NCI-H345 (cell line): Measurements from ENCODE around the gene TNFAIP8.

ENCODE experiments used
- DNase-seq: peaks from one replicate; lab custom pipeline; 2025; lab: John Stamatoyannopoulos, UW

The TNFAIP8 gene

DNA sequence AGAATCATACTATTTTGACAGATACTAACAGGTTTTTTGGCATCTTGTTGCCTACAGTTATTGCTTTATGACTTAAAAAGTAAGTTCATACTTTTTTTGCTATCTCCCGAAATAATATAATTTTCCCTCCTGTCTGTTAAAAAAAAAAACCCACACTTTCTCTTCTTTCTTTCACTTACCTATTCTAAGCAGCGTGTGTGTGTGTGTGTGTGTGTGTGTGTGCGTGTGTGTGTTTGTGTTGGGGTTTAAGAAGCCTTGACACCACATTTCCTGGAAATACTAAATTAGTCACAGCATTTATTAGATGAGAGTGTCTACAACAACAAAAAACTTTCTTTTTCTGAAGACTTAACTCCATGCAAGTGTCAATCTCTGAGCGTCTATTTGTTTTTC is 12.4 kb downstream of the TNFAIP8 start:
- no peak for DNase-seq

- no peak for DNase-seq
Measured at GRCh38 chr5:119370486-119370885, 14.7 kb downstream of the TNFAIP8 start.

DNA sequence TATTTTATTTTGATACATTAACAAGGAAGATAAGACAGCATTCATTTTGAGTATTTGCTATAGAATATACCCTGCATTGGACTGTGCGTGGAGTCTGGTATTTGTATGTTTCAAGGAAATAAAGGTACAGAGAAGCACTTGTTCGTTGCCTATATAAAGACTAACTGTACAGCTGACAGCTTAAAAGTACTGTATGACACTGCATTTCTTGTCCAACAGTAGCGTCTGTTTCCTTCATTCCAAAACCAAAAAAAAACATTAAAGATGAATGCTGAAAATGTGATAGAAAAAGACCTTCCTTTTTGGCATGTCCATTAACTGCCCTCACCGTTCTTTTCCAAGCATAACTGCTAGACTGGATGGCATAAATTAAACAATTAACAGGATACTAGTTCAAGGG is 15.3 kb downstream of the TNFAIP8 start:
- DNase-seq, result no peak

DNA sequence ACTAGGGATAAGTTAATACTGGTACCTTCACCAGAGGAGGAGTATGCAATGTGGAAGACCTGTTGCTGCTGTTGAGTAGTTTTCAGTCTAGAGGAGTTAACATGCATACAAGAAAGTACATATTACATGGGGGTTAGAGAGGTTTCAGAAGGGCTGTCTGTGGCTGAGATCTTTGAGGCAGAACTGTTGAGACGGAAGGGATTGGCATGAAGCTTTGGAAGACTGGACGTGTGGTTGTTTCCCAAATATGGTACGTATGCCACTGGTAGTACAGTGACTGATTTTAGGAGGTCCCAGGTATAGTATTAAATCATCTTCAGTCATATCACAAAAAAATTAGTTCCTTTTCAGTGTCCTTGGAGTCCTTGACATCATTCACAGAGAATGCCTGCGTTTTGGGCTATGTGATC is 17.6 kb downstream of the TNFAIP8 start:
- DNase-seq, result no peak

DNA sequence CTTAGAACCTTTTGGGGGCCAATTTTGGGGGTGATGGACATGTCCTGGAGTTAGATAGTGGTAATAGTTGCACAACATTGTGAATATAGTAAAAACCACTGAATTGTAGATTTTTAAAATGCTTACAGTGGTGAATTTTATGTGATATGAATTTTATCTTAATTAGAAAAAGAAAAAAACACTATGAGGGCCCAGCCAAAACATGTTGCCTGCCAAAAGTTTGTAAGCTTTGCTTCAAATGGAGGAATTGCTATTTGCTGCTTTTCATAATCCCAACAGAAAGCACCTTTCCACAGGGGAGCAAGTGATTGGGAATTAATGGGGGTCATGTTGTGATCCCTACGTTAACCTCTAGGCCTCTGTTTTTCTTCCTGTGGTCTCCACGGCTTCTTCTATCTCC is 19.1 kb downstream of the TNFAIP8 start:
- DNase-seq, result no peak

DNA sequence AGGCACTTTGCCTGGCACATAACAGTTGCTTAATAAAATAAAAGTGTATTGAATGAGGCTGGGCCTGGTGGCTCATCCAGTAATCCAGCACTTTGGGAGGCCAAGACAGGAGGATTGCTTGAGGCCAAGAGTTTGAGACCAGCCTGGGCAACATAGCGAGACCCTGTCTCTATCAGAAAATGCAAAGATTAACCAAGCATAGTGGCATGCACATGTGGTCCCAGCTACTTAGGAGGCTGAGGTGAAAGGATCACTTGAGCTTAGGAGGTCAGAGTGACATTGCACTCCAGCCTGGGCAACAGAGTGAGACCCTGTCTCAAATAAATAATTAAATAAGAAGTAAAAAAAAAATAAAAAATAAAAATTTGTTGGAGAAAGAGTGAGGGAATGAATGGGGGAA is 21.2 kb downstream of the TNFAIP8 start:
- DNase-seq, result no peak

- no peak for DNase-seq
Measured at GRCh38 chr5:119378075-119378700, 22.4 kb downstream of the TNFAIP8 start.

- no peak for DNase-seq
Measured at GRCh38 chr5:119379096-119379495, 23.3 kb downstream of the TNFAIP8 start.

GRCh38 chr5:119379942-119380547 is 24.2 kb downstream of the TNFAIP8 start:
- no peak for DNase-seq

GRCh38 chr5:119382169-119382568 is 26.4 kb downstream of the TNFAIP8 start:
- DNase-seq, result no peak

- DNase-seq, result no peak
Measured at GRCh38 chr5:119383008-119383407, 27.2 kb downstream of the TNFAIP8 start.

DNA sequence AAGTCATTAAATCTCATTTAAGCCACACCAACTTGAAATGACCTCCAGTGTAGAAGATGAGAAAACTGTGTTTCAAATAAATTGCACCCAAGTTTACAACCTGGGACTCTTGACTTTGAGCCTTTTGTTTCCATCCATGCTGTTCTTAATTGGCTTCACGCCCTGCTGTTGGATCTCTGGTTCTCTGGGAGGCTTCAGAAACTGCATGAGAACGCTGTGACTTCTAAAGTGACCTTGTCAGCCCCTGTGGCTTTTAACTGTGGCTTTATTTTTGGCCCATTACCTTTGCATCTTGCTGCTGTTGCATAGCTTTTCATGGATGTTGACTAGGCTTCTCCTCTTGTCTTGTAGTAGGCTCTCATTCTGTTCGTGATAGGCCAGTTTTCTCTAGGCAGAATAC is 29.3 kb downstream of the TNFAIP8 start:
- no peak for DNase-seq

- DNase-seq, result no peak
Measured at GRCh38 chr5:119385536-119386128, 29.8 kb downstream of the TNFAIP8 start.

DNA sequence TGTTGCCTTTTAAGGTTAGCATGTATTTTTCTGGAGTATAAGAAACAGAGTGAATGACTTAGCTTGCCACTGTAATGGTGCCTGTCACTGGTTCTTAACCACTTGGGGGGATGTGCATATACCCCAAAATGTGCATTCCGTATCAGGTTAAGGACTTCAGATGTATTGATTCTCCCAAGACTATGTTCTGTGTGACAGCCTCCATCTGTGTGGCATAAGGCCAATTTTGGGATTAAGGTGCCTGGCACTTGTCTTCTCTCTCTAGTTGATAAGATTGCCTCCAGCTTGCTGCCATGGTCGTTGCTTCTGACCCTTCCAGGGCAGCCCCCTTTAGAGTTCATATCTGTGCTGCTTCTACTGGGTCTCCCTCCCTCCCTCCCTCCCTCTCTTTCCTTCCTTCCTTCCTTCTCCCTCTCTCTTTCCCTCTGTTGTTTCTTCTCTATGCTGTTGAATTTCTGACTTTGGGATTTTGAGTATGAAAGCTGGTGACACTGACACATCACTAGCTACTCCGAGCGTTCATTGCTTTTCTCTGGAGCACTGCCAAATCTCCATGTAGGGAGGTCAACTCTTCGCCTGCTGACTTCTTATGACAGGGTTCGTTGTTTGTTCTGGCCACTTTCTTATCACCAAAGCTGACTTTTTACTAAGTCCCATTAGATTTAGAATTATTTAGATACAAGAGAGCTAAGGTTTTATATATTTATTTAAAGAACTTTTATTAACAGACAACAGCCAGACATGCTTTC is 31.0 kb downstream of the TNFAIP8 start:
- peak; percentile 4 for DNase-seq

GRCh38 chr5:119387945-119388618 is 32.3 kb downstream of the TNFAIP8 start:
- DNase-seq, result no peak

DNA sequence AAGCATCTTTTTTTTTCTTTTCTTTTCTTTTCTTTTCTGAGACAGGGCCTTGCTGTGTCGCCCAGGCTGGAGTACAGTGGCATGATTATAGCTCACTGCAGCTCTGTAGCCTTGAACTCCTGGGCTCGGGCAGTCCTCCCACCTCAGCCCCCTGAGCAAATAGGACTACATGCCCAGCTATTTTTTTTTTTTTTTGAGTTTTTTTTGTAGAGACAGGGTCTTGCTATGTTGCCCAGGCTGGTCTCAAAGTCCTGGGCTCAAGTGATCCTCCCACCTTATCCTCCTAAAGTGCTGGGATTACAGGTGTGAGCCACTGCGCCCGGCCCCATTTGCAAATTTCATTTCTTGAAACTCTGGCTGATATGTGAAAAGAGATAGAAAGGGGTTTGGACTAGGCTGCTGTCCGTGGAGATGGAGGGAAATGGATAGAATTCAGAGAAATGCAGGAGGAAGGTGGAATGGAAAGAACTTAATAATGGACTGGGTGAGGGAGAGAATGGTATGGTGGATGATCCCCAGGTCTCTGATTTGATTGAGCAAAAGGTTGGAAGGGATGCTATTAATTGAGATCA is 32.9 kb downstream of the TNFAIP8 start:
- peak; percentile 1 for DNase-seq

DNA sequence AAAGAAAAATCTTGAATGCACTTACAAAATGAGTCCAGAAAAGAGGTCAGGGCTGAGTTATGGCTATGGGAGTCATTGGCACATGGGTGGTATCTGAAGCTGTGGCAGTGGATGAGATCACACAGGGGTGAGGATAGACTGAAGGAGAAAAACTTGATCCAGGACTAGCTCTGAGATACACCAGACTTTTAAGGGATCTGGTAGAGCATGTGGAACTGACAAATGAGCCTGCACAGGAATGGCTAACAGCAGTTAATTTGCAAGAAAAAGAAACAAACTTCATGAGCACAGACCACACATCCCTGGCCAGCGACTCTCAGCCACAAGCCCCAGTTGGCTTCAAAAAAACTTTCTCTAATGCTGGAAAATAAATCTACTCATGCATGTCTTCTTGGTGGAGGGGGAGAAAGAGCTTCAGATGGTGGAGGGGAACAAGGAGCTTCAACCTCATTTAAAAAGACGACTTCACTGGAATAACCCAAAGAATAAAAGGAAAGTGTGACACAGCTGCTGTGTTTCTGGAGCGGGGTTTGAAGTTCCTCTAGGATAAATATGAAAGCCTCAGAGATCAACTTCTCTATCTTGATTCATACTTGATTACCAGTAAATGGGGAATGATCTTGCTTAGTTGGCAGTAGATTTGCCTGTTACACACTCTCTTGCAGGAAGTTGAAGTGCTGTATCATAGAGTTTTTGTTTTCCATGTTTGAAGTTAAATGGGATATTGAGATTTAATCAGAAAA is 33.6 kb downstream of the TNFAIP8 start:
- DNase-seq, result no peak

- no peak for DNase-seq
Measured at GRCh38 chr5:119390404-119390803, 34.6 kb downstream of the TNFAIP8 start.

DNA sequence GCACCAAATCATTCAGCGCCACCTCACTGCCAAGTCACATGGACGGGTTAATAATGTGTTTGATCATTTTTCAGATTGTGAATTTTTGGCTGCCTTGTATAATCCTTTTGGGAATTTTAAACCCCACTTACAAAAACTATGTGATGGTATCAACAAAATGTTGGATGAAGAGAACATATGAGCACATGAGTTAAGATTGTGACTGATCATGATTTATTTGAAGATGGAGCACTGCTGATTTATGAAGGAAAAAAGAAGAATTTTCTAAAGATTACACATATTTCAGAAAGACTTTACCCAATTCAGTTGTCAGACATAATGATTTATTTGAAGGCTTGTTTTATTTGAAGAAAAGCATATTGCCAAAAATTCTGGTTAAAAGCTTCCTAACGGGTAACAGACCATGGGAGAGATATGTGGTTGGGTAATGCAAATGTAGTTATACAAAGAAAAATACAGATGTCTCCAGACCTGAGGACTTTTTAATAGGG is 37.4 kb downstream of the TNFAIP8 start:
- no peak for DNase-seq

DNA sequence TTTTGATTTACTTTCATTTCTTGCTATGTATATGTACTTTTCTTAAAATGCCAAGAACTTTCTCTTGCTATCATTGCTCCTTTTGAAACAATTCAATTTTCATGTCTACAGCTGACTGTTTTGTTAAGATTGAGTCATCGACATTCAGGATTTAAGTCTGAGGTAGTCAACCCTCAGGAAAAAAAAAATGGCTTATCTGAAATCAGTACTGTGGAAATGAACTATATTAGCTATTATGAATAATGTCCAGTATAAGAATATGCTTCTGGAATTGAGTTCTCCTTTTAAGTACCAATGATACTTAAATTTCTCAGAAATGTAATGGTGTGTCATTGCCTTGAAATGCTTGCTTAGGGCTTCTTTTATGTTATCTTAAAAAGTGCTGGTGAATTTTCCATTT is 37.9 kb downstream of the TNFAIP8 start:
- DNase-seq, result no peak
